ENCODE data around the gene PATJ.
"Not testable (repeated sequence)": the region's sequence is repeated elsewhere in the genome, so short reads cannot be mapped to it uniquely, and the experiment has no call there.

PATJ gene

DNA sequence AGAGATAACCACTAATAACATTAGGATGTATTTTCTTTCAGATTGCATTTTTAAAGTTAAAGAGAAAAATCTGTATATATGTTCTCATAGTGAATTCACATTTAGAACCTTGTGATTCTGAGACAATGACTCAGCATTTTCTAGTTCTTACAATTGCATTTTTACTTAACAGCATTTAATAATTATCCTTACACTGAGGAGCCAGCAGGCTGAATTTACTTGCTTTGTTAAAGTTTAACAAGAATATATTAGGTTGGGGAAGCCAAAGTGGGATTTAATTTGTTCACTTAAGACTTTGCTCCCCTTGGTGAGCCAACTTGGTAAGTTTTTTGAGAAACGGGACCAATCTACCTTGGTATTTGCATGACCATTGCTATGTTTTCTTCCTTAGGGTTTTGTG, 4.5 kb downstream of the PATJ start:
- no peak for DNase-seq

DNA sequence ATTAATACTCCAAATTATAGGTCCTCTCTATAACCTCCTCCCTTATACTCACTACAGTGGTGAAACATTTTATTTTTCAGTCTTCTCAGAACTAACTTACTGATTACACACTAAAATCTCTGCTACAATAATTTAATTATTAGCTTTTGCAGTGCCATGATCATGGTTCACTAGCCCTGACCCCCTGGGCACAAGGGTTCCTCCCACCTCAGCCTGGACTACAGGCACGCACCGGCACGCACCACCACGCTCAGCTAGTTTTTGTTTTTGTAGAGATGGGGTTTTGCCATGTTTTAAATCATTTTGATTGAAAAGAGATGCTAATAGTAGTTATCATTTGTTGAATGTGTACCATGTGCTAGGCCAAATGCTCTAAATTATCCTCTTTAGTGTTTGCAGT, 6.3 kb downstream of the PATJ start:
- no peak for DNase-seq

DNA sequence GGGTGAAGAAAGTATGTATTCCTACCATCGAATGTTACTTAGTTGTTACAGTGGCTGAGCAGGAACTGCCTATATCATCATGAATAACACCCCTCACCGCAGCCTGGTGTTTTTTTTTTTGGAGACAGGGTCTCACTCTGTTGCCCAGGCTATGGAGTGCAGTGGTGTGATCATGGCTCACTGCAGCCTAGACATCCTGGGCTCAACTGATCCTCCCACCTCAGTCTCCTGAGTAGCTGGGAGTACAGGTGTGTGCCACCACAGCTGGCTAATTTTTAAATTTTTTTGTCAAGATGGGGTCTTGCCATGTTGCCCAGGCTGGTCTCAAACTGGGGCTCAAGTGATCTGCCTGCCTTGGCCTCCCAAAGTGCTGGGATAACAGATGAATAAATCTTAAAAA, 7.3 kb downstream of the PATJ start:
- no peak for DNase-seq

DNA sequence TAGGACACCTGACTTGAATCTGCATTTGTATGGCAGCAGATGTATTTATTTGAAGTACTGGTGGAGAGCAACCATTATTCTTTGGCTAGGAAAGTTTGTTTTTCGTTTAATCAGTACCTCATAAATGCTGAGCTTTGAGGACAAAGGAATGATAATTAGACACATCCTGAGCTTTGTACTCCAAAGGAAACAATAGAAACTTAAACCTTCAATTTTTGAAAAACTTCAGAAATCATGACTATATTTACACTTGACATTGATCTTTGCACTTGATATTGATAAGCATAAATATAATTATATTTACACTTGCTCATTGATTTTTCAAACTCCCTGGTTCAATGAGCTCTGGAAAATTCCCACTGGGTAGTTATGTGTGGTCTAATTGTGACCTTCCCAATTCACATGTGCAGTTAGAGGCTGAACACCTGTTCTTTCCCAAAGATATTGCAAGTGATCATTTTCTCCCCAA, 10.7 kb downstream of the PATJ start:
- DNase-seq, result no peak

DNA sequence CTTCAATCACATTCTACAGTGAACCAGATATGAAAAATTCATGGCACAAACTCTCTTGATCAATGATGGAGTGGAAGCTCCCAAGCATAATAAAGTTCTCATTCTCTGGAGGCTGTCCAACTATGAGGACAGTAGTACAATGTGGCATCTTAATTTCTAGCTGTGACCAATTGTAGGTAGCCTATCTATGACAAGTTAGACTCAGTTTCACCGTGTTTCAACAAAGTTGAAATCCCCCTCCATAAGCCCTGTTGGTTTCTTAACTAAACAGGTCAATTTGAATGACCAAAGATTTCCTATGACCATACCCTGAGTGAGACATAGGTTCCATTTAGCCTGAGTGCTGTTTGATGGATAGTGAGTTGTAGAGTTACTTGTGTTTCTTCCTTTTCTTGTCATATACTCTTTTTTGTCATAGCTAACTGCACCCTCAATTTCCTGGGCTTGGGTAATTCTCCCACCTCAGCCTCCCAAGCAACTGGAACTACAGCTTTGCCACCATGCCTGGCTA, 11.8 kb downstream of the PATJ start:
- no peak for DNase-seq

DNA sequence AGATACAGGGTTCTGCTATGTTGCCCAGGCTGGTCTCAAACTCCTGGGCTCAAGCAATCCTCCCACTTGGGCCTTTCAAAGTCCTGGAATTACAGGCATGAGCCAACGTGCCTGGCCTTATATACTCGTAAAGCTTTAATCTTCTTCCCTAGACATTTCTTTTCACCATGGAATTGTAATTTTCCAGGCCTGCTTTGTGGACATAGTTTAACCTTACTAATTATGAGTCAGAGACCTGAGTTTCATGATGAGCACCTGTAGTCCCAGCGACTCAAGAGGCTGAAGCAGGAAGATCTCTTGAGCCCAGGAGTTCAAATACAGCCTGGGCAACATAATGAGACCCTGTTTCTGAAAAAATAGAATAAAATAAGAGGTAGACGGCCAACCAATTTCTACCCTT, 12.3 kb downstream of the PATJ start:
- no peak for DNase-seq

DNA sequence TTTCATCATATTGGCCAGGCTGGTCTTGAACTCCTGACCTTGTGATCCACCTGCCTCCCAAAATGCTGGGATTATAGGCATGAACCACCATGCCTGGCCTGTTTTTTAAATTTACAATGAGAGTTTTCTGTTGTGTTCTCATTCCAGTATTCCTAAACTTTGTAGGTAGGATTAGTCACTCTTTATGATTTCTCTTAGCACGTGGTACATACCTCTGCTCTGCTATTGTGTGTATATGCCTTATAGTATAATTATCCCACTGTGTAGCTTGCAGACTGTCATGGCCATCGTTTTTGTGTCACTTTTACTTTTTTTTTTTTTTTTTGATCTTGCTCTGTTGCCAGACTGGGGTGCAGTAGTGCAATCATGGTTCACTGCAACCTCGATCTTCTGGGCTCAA, 14.5 kb downstream of the PATJ start:
- no peak for DNase-seq

DNA sequence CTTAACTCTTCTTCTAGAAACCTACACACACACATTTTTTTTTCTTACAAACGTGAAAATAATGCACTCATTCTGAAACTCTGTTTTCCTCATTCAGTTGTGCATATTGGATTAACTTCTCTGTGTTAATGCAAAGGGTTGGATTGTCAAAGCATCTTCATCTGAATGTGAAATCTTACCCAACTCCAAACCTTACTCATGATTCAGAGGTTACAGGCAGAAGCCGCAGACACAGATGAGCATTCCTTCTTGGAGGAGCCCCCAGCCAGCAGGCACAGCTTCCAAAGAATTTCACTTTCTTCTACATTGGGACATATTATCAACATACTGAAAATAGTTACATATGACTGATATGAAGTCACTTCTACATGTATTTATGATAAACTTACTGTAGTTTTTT, 15.7 kb downstream of the PATJ start:
- no peak for DNase-seq

DNA sequence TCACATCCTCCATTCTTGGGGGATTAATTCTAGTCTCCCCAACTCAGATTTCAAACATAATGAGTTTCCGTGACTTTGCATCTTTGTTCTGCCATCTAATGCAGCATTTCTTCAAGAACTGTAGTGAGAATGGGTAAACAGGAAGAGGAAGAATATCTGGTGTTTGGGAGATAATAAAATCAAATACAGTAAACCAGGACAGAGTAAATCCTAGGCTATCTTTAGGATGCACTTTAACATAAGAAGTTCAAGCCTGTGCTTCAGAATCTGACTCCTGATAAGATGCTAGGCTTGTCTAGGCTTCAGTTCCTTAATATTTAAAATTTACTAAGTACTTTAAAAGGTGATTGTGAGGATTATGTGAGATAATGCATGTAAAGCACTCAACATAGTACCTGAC, 27.9 kb downstream of the PATJ start:
- no peak for DNase-seq

DNA sequence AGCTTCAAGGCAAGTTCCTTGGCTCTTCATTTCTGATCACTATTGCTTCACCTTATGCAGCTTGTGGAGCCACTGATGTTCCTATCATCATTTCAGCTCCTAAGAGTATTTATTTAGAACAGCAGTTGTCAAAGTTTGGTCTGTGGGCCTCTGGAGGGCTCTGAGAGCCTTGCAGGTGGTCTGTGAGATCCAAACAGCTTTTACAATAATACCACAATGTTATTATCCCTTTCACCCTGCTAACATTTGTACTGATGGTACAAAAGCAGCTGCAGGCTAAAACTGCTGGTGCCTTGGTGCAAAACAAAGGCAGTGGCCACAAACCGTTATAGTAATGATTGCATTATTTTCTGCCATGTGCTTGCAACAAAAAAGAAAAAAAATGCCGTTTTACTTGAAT, 33.8 kb downstream of the PATJ start:
- no peak for DNase-seq

DNA sequence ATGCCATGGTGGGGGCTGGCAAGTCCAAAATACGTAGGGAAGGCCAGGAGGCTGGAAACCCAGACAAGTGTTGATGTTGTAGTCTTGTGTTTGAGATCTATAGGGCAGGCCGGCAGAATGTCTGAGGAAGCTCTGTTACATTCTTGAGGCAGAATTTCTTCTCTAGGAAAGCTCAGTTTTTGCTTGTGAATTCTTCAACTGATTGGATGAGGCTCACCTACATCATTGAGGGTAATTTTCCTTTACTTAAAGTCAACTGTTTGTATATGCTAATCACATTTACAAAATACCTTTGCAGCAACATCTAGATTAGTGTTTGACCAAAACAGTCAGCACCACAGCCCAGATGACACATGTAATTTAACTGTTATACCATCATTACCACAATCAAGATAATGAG, 37.0 kb downstream of the PATJ start:
- no peak for DNase-seq

DNA sequence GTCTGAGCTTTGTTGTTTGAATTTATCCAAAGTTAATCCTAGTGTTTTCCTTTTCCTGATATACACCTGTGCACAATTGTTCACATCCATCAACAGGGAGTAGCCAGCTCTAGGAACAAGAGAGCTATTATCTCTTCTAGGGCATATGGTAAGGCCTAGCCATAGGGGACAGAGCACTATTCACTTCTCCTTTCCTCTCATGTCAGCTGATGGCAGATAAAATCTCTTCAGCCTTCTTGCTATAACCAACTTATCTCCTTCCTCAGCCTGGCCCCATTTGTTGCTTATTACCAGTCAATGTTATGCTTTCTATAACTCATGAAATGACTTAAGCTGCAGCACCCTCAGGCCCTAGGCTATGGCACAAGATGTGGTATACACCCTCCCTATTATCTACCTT, 38.9 kb downstream of the PATJ start:
- DNase-seq, result no peak

DNA sequence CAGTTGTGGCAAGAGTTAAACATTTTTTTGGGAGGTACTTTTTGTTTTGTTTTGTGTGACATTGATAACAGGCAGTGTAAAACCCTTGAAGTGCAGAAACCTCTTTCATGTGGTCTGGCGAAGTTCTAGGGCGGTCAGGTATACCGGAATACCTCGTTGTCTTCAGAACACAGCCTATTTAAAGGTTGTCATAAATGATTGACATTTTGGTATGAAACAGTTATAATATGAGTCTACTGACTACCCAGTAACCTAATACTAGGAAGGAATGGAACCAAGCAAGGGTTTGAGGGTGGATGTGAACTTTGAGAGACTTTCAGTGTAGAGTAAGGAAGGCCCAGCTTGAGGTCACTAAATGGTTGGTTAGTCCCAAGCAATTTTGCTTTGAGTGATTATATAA, 40.5 kb downstream of the PATJ start:
- DNase-seq, result no peak

DNA sequence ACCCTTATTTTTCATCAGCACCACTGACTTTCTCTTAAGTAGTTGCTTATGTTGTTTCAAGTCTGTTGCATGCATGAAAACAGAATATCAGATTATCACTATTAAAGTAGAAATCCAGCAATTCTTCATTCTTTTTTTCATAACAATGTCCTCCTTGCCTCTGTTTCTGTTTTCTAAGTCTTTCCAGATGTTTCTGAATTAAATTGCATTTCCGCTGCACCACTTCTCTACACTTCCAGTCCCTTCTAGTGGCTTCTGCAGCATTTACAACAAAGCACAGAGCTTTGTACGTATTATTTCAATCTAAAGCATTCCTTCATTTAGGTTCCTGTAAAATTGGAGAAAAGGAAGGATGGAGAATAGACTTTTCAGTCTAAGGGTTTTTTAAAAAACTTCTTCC, 42.4 kb downstream of the PATJ start:
- no peak for DNase-seq

DNA sequence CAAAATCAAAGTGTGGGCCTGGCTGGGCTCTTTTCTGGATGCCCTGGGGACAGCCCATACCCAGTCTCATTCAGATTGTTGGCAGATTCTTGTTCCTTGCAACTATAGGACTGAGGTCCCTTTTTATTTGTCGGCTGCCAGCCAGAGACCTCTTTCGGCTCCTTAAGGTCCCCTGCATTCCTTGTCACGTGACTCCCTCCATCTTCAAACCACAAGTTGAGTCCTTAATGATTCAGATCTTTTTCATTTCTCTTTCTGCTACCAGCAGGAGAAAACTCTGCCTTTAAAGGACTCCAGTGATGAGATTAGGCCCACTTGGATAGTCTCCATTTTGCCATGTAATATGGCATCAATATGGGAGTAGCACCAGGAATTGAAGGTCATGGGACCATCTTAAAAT, 48.6 kb downstream of the PATJ start:
- DNase-seq, result no peak

DNA sequence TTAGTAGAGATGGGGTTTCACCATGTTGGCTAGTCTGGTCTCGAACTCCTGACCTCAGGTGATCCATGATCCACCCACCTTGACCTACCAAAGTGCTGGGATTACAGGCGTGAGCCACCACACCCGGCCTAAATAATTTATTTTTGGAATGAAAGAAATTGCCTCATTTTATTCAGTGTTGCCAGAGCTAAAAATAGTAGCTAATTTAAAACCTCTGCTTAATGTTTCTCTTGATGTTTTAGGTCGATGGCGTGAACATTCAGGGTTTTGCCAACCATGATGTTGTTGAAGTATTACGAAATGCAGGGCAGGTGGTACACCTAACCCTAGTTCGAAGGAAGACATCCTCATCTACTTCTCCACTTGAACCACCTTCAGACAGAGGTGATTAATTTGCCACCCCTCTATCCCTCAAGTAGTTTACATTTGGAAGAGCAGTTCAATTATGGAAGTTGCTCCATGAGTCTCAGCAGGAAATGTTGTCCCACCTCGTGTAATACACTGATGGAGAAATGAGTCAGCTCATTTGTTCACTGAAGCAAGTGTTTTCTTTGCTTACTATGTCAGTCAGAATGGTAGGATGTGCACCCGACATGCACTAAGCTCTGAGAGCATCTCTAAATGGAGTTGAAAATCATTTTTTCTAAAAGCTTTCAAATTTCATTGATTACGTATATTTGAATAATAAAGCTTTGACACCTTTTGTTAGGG, 54.9 kb downstream of the PATJ start:
- no peak for DNase-seq

DNA sequence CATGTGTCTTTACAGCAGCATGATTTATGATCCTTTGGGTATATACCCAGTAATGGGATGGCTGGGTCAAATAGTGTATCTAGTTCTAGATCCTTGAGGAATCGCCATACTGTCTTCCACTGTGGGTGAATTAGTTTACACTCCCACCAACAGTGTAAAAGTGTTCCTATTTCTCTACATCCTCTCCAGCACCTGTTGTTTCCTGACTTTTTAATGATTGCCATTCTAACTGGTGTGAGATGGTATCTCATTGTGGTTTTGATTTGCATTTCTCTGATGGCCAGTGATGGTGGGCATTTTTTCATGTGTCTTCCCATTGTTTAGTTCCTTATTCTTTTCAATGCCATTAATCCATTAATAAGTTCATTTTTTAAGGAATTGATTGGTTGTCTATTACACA, 58.8 kb downstream of the PATJ start:
- not testable (repeated sequence) for DNase-seq

DNA sequence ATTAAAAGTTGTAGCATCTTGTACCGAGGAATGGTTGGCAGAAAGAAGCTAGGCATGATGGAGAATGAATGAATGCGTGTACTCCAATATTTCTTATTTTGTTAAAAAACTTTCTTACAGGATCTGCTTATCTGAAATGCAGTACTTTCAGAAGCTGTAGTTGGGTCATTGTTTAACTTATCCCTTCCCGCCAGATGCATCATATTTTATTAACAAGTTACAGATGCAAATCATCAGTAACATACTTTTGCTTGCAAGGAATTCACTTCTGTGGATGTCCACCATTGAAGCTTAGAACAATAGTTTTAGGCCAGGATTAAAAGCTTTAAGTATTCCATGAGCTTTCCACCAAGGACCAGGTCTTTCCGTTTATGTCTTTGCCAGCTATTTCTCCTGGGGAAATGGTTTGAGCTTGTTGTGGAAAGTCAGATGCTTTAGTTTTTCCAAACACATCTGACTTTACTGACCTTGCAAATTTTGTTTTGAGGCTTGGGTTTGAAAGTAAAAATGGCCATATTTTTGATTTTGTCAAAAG, 65.4 kb downstream of the PATJ start:
- DNase-seq, result no peak

DNA sequence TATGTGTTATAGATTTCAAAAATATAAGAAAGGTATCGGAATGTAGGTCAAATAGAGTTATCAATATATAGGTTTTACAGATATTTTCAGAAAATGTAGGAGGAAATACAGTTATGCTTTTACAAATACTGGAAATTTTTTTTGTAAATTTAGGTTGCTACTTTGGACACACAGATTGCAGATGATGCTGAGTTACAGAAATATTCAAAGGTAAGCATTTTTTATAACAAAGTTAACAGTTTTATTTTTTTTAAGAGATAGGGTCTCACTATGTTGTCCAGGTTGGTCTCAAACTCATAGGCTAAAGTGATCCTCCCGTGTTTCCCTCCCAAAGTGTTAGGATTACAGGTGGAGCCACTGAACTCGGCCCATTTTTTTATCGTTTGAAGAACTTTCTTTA, 66.0 kb downstream of the PATJ start:
- DNase-seq, result no peak

DNA sequence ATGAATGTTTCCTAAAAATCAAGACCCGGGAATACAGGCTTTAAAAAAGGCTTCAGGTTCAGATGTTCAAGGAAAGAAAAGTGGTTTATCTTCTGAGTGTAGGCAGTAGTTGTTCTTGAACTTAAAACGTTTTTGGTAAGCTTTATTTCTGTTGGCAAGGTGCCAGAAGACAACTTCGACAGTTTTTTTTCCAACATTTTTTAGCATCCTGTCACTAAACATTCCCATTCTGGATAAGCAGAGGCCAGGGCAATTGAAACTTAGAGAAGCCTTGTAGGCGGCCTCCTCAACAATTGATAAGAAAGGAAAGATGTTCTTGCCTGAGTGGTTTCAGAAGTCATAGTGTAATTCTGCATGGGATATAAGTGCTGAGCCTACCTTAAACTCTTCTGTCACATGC, 66.7 kb downstream of the PATJ start:
- DNase-seq, result no peak

DNA sequence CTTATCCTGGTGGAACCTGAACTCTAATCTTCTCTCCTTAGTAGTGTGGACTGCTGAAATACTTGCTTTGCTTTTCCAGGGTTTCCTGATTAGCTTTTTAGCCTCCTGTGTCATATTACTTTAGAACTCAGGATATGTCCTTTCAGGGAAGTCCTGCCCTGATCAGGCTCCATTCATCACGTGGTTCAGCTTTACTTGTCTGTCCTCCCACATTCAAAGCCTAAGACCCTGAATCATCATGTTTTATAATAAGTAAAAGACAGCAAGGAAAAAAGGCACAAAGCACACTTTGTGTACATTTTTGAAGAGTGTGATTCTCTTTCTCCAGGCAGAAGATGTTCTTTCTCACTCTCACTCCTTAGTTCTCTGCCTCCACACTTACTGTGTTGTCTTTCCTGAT, 70.6 kb downstream of the PATJ start:
- DNase-seq, result no peak

DNA sequence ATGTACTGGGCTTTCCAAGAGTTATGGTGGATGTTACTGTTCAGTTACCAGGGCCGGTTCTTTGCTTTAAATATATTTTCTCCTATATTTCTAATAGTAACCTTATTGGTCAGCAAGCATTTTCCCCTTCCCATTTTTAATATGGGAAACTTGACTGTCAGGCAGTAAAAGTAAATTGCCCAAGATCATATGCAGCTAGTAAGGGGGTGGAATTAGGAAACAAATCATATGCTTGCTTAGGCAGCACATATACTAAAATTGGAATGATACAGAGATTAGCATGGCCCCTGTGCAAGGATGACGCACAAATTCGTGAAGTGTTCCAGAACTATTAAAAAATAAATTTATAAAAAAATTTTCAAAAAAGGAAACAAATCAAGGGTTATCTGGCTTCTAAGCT, 73.9 kb downstream of the PATJ start:
- no peak for DNase-seq

DNA sequence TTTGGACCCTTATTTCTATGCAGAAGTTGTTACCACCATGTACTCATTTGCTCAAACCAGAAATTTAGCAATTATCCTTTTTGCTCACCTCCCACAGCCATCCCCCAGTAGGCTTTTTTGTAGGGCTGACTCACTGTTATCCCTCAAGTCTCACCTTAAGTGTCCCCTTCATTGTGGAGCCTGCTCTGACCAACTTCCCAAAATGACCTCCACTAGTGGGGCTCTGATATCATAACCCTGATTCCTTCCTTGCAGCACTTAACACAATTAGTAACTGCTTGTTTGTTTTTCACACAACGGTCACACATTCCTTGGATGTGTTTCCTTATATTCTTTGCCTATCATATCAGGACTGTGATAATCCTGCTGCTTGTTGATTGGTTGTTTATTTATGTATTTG, 76.7 kb downstream of the PATJ start:
- DNase-seq, result no peak

DNA sequence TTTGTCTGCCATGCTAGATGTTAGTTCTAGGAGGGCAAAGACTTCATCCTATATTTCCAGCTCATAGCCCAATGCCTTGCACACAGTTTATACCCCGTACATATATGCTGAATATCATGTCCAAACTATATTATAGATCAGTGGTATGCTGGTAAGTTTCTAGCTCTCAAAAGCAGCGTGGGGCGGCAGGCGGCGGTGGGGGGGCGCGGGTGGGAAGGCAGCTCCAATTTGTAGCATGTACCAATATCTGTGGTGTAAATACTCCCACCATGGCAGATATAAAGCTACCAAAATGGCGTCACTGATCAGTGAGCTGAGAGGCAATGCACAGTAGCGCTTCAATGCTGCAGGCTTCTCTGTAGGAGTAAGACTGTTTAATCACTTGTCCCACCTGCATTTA, 77.1 kb downstream of the PATJ start:
- DNase-seq, result no peak
